Measurements from ENCODE around the gene USP47. TPM values are rescaled to one million over a fixed set of nuclear protein-coding genes. Genes with fewer than 3 reads are reported as not detected.

Gene USP47
- total RNA-seq, 4 donors from 2014 or later: 30.5 to 74.2 (median 43.6) TPM

DNA sequence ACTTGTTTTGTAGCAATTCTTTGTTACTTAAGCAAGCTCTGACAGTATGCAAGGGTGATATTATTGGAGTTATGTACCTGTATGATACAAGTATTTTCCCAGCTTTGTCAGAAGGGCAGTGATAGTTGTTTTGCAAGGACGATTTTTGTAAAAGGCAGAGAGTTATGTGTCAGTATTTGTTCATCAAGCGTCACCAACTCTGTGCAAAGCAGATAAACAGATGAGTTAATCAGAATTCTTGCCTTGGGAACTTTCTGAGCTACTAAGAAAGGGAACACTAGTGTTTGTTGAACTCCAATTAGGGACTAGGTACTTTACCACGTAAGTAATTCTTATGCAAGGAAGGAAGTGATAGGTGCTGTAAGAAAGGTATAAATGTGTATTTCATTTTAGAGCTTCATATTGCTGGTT is 1.4 kb downstream of the USP47 start:
- 0% methylated on average over 3 of the region's 3 CpGs for WGBS, 2 donors
- TF ChIP-seq POLR2A (IDR thresholded peaks at IDR 0.05): peak in 2 of 4 donors; percentile 43 to 52
- TF ChIP-seq, protein P1, sequence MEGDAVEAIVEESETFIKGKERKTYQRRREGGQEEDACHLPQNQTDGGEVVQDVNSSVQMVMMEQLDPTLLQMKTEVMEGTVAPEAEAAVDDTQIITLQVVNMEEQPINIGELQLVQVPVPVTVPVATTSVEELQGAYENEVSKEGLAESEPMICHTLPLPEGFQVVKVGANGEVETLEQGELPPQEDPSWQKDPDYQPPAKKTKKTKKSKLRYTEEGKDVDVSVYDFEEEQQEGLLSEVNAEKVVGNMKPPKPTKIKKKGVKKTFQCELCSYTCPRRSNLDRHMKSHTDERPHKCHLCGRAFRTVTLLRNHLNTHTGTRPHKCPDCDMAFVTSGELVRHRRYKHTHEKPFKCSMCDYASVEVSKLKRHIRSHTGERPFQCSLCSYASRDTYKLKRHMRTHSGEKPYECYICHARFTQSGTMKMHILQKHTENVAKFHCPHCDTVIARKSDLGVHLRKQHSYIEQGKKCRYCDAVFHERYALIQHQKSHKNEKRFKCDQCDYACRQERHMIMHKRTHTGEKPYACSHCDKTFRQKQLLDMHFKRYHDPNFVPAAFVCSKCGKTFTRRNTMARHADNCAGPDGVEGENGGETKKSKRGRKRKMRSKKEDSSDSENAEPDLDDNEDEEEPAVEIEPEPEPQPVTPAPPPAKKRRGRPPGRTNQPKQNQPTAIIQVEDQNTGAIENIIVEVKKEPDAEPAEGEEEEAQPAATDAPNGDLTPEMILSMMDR (IDR thresholded peaks at IDR 0.05): no peak
- Histone ChIP-seq H3K27me3 (no peaks in the 10 kb centered on the region), H3K4me3 (peak overlapping the region; percentile 77 to 96 (median 88)), H3K4me1 (peaks cover 19 to 59% (median 30%) of the 10 kb centered on the region in 3 donors), H3K27ac (peak overlapping the region; percentile 98 to 100 (median 99)), H3K36me3 (no peaks in the 10 kb centered on the region), H3K9me3 (no peaks in the 10 kb centered on the region)
- intact Hi-C loops (cut with DNase I): no loop called here
- DNase-seq: no peak

DNA sequence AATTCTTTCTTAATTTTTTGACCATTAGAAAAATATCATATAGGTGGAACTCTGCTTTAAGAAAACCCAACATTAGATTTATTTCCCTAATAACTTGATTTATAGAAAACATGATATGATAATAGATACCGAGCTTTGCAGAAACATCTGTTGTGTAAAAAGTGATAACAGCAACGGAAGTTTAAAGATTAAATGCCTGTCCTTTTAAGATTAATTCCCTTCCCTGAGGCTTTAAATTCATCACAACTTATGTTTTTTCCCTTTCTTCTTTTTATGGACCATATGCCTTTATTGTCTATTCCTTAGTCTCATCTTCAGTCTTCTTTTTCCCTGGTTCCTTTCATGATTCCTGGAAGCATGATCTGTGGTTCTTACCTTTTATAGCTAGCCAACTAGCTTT is 1.9 kb downstream of the USP47 start:
- H3K4me3 ChIP-seq: peak overlapping the region; percentile 77 to 96 (median 88)
- H3K27me3 ChIP-seq: no peaks in the 10 kb centered on the region
- peak overlapping the region; percentile 98 to 100 (median 99) for H3K27ac ChIP-seq
- H3K36me3 ChIP-seq: no peaks in the 10 kb centered on the region
- H3K4me1 ChIP-seq: peaks cover 19 to 63% (median 31%) of the 10 kb centered on the region in 3 donors
- WGBS, 2 donors: 1% methylated on average over 2 of the region's 2 CpGs
- intact Hi-C loops (cut with DNase I): no loop called here
- no peak for DNase-seq
- H3K9me3 ChIP-seq: no peaks in the 10 kb centered on the region
- no peak for TF ChIP-seq POLR2A (IDR thresholded peaks at IDR 0.05)
- TF ChIP-seq, protein P1 (IDR thresholded peaks at IDR 0.05): no peak

DNA sequence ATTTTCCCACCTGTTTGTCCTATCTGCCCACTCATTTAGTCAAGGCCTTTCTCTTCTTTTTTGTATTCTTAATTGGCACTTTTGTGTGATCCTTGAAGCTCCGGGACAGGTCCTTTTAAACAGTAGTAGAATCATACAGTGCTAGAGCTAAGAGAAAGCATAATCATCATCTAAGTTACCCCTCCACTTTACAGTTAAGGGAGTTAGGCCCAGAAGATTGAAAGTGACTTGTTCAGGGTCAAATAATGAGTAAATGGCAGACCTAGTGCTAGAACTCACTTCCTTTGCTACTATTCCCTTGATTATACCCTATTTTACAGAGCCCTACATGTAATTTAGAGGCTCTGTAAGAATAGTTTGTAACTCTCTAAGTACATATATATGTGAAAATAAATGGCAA is 2.5 kb downstream of the USP47 start:
- Histone ChIP-seq H3K4me3 (peak overlapping the region in 3 of 4 donors; percentile 77 to 96 (median 82)), H3K27me3 (no peaks in the 10 kb centered on the region), H3K9me3 (no peaks in the 10 kb centered on the region), H3K36me3 (no peaks in the 10 kb centered on the region), H3K27ac (peak overlapping the region; percentile 71 to 100 (median 99)), H3K4me1 (peaks cover 19 to 69% (median 37%) of the 10 kb centered on the region in 3 donors)
- 29 to 31% methylated on average over 1 of the region's 1 CpG for WGBS, 2 donors
- intact Hi-C loops (cut with DNase I): no loop called here
- TF ChIP-seq, protein P1 (IDR thresholded peaks at IDR 0.05): no peak
- TF ChIP-seq POLR2A (IDR thresholded peaks at IDR 0.05): no peak
- no peak for DNase-seq

DNA sequence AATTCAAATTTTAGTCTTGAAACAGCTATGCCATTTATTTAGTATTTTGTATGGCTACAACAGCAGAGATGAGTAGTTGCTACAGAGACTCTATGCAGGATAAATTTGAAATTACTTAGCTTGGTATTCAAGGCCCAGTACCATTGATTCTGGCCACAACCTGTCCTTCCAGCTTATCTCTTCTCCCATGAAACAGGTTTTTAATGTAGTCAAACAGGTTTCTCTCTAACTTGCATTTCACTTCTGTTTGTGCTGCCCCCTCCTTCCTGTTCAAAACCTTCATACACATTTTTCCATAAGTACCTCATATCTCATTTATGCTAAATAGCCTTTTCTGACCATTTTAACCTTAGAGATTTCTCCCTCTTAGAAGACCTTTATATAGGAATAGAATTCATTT is 3.3 kb downstream of the USP47 start:
- DNase-seq: no peak
- Histone ChIP-seq H3K9me3 (no peaks in the 10 kb centered on the region), H3K27me3 (no peaks in the 10 kb centered on the region), H3K27ac (peak overlapping the region; percentile 45 to 100 (median 99)), H3K36me3 (no peaks in the 10 kb centered on the region), H3K4me1 (peaks cover 19 to 77% (median 42%) of the 10 kb centered on the region in 3 donors), H3K4me3 (no peak overlapping the region)
- TF ChIP-seq POLR2A (IDR thresholded peaks at IDR 0.05): no peak
- TF ChIP-seq, protein P1 (IDR thresholded peaks at IDR 0.05): no peak
- intact Hi-C loops (cut with DNase I): no loop called here

DNA sequence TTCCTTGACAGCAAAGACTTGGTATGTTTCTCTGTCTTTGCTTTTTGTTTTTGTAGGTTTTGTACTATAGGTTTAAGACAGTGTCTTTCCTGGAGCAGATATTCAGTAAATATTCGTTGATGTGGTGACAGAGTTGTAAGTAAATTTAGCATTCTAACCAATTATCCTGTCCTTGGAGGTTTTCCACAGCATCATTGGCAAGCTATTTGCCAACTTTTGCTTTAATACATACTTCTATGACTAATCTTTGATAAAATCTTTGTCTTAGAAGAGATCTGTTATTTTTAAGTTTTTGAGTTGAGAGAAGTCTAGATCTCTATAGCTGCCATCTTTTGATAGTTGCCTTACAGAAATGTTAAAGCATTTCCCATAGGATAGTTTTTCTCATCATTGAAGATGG is 3.8 kb downstream of the USP47 start:
- no peak for DNase-seq
- intact Hi-C loops (cut with DNase I): no loop called here
- 21 to 23% methylated on average over 1 of the region's 1 CpG for WGBS, 2 donors
- H3K4me1 ChIP-seq: peaks cover 19 to 82% (median 43%) of the 10 kb centered on the region in 3 donors
- H3K27me3 ChIP-seq: no peaks in the 10 kb centered on the region
- H3K4me3 ChIP-seq: no peak overlapping the region
- peak overlapping the region in 3 of 4 donors; percentile 8 to 100 (median 99) for H3K27ac ChIP-seq
- H3K36me3 ChIP-seq: no peaks in the 10 kb centered on the region
- no peak for TF ChIP-seq POLR2A (IDR thresholded peaks at IDR 0.05)
- TF ChIP-seq, protein P1 (IDR thresholded peaks at IDR 0.05): no peak
- H3K9me3 ChIP-seq: no peaks in the 10 kb centered on the region

Measured in esophagus squamous epithelium (tissue), 5 donors.